Smooth muscle cell (in vitro differentiated cells): ENCODE data around the gene GCAT. TPM values are rescaled to one million over a fixed set of nuclear protein-coding genes. Genes with fewer than 3 reads are reported as not detected.

Experiments used
- DNase-seq: peaks from one replicate; lab custom pipeline; 2025; ENCODE audit not compliant: unreplicated experiment; lab: John Stamatoyannopoulos, UW
- H2AFZ ChIP-seq: fragments of 200-600 bp; sonication (generic); 2 replicates; pipeline ENCODE4 v1.6.0; 2016; ENCODE audit warnings: antibody characterized with exemption, low read depth, mild to moderate bottlenecking
- H3F3A ChIP-seq: fragments of 200-600 bp; sonication (generic); 2 replicates; pipeline ENCODE4 v1.6.0; 2017; ENCODE audit warnings: antibody characterized with exemption, low read depth
- H3K27ac ChIP-seq: fragments of 200-600 bp; sonication (generic); 2 replicates; pipeline ENCODE4 v1.5.1; 2016; ENCODE audit warnings: low read depth, mild to moderate bottlenecking
- H3K27me3 ChIP-seq: fragments of 200-600 bp; sonication (generic); 2 replicates; pipeline ENCODE4 v1.6.1; 2016; ENCODE audit warnings: low read depth, mild to moderate bottlenecking
- H3K36me3 ChIP-seq: fragments of 200-600 bp; sonication (generic); 2 replicates; pipeline ENCODE4 v1.5.1; 2016; ENCODE audit warnings: low read depth
- H3K4me1 ChIP-seq: fragments of 200-600 bp; sonication (generic); 2 replicates; pipeline ENCODE4 v1.5.1; 2016; ENCODE audit warnings: low read depth
- H3K4me2 ChIP-seq: fragments of 200-600 bp; sonication (generic); 2 replicates; pipeline ENCODE4 v1.6.0; 2016; ENCODE audit warnings: mild to moderate bottlenecking
- H3K4me3 ChIP-seq: fragments of 200-600 bp; sonication (generic); 2 replicates; pipeline ENCODE4 v1.5.1; 2016; ENCODE audit warnings: mild to moderate bottlenecking
- H3K79me2 ChIP-seq: fragments of 200-600 bp; sonication (generic); 2 replicates; pipeline ENCODE4 v1.6.0; 2016; ENCODE audit warnings: low read depth, mild to moderate bottlenecking
- H3K9ac ChIP-seq: fragments of 200-600 bp; sonication (generic); 2 replicates; pipeline ENCODE4 v1.6.0; 2016; ENCODE audit warnings: low read depth
- H3K9me3 ChIP-seq: fragments of 200-600 bp; sonication (generic); replicated peaks from 2 replicates; pipeline ENCODE4 v1.5.1; 2016; ENCODE audit warnings: low read depth
- H4K20me1 ChIP-seq: fragments of 200-600 bp; sonication (generic); 2 replicates; pipeline ENCODE4 v1.6.0; 2016; ENCODE audit warnings: low read depth
- WGBS: methylation state at CpG from one replicate; pipeline ENCODE4 v1.1.7; 2016; ENCODE audit warnings: low lambda C conversion rate; 5-methylcytosine and 5-hydroxymethylcytosine counted together
- polyA plus RNA-seq: library from polyadenylated mRNA; unstranded; fragments of >200 nt; fragmentation: Nextera tagmentation; extraction: Ambion mirVana; gene quantifications from 2 replicates; pipeline ENCODE4 v1.2.1, GENCODE V29; 2016
- total RNA-seq: library from RNA; depleted of rRNA; stranded (reverse); fragments of >200 nt; gene quantifications from 2 replicates; pipeline ENCODE4 v1.2.3, GENCODE V29; 2014
- TF ChIP-seq, protein P1 (sequence below): fragments of 200-600 bp; sonication (generic); IDR thresholded peaks from 2 replicates; pipeline ENCODE4 v1.5.1; 2017; ENCODE audit warnings: borderline replicate concordance, mild to moderate bottlenecking, antibody characterized with exemption; ENCODE audit not compliant: insufficient read depth, poor library complexity, severe bottlenecking

Gene GCAT
- total and polyA plus RNA-seq, 2 experiments from 2014 or later = 13.5 to 30.6 TPM

GRCh38 chr22:37769056-37769455 is 38.7 kb upstream of the GCAT start:
- Histone ChIP-seq H3K27ac (no peak overlapping the region), H3K4me1 (no peaks in the 10 kb centered on the region), H3K27me3 (no peaks in the 10 kb centered on the region), H3K79me2 (no peaks in the 10 kb centered on the region), H3K4me2 (no peak overlapping the region), H3K9me3 (no peaks in the 10 kb centered on the region), H2AFZ (no peak overlapping the region), H3F3A (no peaks in the 10 kb centered on the region), H4K20me1 (peaks cover 4% of the 10 kb centered on the region), H3K9ac (no peak overlapping the region), H3K36me3 (no peaks in the 10 kb centered on the region), H3K4me3 (no peak overlapping the region)
- WGBS = over 99% methylated on average over 24 of the region's 24 CpGs
- TF ChIP-seq, protein P1, sequence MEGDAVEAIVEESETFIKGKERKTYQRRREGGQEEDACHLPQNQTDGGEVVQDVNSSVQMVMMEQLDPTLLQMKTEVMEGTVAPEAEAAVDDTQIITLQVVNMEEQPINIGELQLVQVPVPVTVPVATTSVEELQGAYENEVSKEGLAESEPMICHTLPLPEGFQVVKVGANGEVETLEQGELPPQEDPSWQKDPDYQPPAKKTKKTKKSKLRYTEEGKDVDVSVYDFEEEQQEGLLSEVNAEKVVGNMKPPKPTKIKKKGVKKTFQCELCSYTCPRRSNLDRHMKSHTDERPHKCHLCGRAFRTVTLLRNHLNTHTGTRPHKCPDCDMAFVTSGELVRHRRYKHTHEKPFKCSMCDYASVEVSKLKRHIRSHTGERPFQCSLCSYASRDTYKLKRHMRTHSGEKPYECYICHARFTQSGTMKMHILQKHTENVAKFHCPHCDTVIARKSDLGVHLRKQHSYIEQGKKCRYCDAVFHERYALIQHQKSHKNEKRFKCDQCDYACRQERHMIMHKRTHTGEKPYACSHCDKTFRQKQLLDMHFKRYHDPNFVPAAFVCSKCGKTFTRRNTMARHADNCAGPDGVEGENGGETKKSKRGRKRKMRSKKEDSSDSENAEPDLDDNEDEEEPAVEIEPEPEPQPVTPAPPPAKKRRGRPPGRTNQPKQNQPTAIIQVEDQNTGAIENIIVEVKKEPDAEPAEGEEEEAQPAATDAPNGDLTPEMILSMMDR = no peak
- DNase-seq = no peak

- H3K4me2 ChIP-seq = no peak overlapping the region
- no peaks in the 10 kb centered on the region for H3K36me3 ChIP-seq
- TF ChIP-seq, protein P1 = no peak
- no peak overlapping the region for H3K4me3 ChIP-seq
- no peak overlapping the region for H3K9ac ChIP-seq
- no peak for DNase-seq
- no peaks in the 10 kb centered on the region for H4K20me1 ChIP-seq
- H2AFZ ChIP-seq = no peak overlapping the region
- H3K9me3 ChIP-seq = no peaks in the 10 kb centered on the region
- no peaks in the 10 kb centered on the region for H3K4me1 ChIP-seq
- H3K79me2 ChIP-seq = no peaks in the 10 kb centered on the region
- H3K27ac ChIP-seq = no peak overlapping the region
- H3F3A ChIP-seq = no peaks in the 10 kb centered on the region
- H3K27me3 ChIP-seq = no peaks in the 10 kb centered on the region
- WGBS = 67% methylated on average over 4 of the region's 4 CpGs
Measured at GRCh38 chr22:37771081-37771480, 36.7 kb upstream of the GCAT start.

DNA sequence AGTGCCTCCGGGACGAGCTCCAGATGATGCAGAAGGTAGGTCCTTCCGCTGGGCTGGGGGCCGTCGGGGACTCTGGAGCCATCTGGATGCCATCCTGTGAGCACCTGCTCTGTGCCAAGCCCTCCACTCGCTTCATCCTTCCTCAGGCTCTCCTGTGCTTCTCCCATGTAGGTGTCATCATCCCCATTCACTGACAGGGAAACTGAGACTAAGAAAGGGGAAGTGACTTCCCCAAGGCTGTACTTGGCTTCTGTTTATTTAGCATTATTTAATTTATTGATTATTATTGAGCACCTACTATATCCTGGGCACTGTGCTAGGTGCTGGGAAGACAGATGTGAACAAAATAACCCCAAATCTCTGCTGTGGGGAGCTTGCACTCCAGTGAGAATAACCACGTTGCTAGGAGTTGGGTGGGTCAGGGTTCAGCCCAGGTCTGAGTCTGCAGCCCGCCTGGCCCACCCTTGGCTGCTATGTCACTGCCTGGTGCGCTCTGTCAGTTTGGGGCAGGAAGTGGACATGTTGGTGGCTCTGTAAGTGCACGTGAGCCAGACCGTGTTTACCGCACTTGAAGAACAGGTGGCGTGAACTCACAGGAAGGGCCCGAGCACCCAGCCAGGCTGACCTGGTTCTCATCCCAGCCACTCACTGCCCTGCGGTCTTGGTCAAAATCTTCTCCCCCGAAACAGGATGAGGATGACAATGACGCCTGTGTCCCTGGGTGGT is 35.9 kb upstream of the GCAT start:
- WGBS = 98% methylated on average over 17 of the region's 17 CpGs
- H3K27ac ChIP-seq = no peak overlapping the region
- H4K20me1 ChIP-seq = no peaks in the 10 kb centered on the region
- H3K4me2 ChIP-seq = no peak overlapping the region
- no peaks in the 10 kb centered on the region for H3K79me2 ChIP-seq
- DNase-seq = no peak
- no peaks in the 10 kb centered on the region for H3K36me3 ChIP-seq
- no peak overlapping the region for H3K9ac ChIP-seq
- TF ChIP-seq, protein P1 = no peak
- H3K4me3 ChIP-seq = no peak overlapping the region
- H3K4me1 ChIP-seq = no peaks in the 10 kb centered on the region
- no peaks in the 10 kb centered on the region for H3F3A ChIP-seq
- no peaks in the 10 kb centered on the region for H3K27me3 ChIP-seq
- H3K9me3 ChIP-seq = no peaks in the 10 kb centered on the region
- no peak overlapping the region for H2AFZ ChIP-seq

GRCh38 chr22:37774728-37775127 is 33.0 kb upstream of the GCAT start:
- H4K20me1 ChIP-seq = no peaks in the 10 kb centered on the region
- no peak overlapping the region for H3K4me3 ChIP-seq
- TF ChIP-seq, protein P1 = no peak
- no peaks in the 10 kb centered on the region for H3K79me2 ChIP-seq
- H3K9ac ChIP-seq = no peak overlapping the region
- no peak overlapping the region for H2AFZ ChIP-seq
- no peaks in the 10 kb centered on the region for H3K9me3 ChIP-seq
- H3K27ac ChIP-seq = no peak overlapping the region
- WGBS = 98% methylated on average over 3 of the region's 3 CpGs
- no peak overlapping the region for H3K4me2 ChIP-seq
- H3K27me3 ChIP-seq = no peaks in the 10 kb centered on the region
- no peaks in the 10 kb centered on the region for H3K4me1 ChIP-seq
- peaks cover 5% of the 10 kb centered on the region for H3F3A ChIP-seq
- no peak for DNase-seq
- H3K36me3 ChIP-seq = no peaks in the 10 kb centered on the region
